ENCODE data around the gene LEMD2. TPM values are rescaled to one million over a fixed set of nuclear protein-coding genes. Genes with fewer than 3 reads are reported as not detected.

The LEMD2 gene
- total RNA-seq, 2 donors from 2014 or later = 62.0 to 75.8 TPM

- Histone ChIP-seq H3K36me3 (ENCODE audit: control insufficient read depth, insufficient read depth, low read length) (no peaks in the 10 kb centered on the region), H3K27me3 (ENCODE audit: control insufficient read depth, insufficient read depth, low read length, poor library complexity, severe bottlenecking) (no peaks in the 10 kb centered on the region), H3K9me3 (ENCODE audit: control insufficient read depth, low read length) (no peaks in the 10 kb centered on the region), H3K27ac (ENCODE audit: low read depth, low read length) (no peak overlapping the region), H3K4me3 (ENCODE audit: low read length) (no peak overlapping the region), H3K9ac (ENCODE audit: extremely low read depth, low read length, poor library complexity, severe bottlenecking) (no peak overlapping the region), H3K4me1 (ENCODE audit: control insufficient read depth, insufficient read depth, low read length) (peaks cover 12% of the 10 kb centered on the region)
- DNase-seq = peak; percentile 68
- WGBS, 2 experiments (ENCODE audit: insufficient coverage in 1 of 2, insufficient read length in 1 of 2) = 86 to 93% methylated on average over 15 of the region's 15 CpGs
- TF ChIP-seq CTCF (conservative IDR thresholded peaks at IDR 0.05) = no peak
- no peak overlapping the region for H3K27ac Mint-ChIP-seq
- H3K4me1 Mint-ChIP-seq = peaks cover 26% of the 10 kb centered on the region
- H3K27me3 Mint-ChIP-seq (ENCODE audit: insufficient read depth) = no peaks in the 10 kb centered on the region
- no peaks in the 10 kb centered on the region for H3K9me3 Mint-ChIP-seq
- no peak overlapping the region for H3K4me3 Mint-ChIP-seq
- no peaks in the 10 kb centered on the region for H3K36me3 Mint-ChIP-seq (ENCODE audit: low read depth)
Measured at GRCh38 chr6:33824461-33825154, 35.7 kb upstream of the LEMD2 start.

DNA sequence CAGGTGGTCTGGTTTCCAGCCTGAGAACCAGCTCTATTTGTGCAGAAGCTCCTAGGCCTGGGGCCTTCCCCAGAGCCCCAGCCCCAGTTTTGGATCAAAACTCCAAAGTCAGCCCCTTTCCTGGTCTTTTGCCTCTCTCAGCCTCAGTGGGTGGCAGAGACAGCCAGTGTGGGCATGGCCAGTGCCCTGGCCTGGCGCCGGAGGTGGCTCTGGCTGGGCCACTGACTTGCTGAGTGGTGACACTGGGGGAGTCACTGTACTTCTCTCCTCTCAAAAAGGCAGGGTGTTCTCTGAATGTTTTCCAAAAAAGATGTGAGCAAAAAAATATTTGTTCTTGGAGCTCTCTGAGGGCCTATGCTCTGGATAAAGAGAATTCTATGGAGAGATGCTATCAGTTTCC is 34.9 kb upstream of the LEMD2 start:
- H3K27me3 ChIP-seq (ENCODE audit: control insufficient read depth, insufficient read depth, low read length, poor library complexity, severe bottlenecking) = no peaks in the 10 kb centered on the region
- 90% methylated on average over 2 of the region's 2 CpGs; no CpG with 5 or more reads in 1 of the 2 experiments for WGBS, 2 experiments (ENCODE audit: insufficient coverage in 1 of 2, insufficient read length in 1 of 2)
- no peak for DNase-seq
- Mint-ChIP-seq H3K27ac (no peak overlapping the region), H3K4me3 (no peak overlapping the region), H3K36me3 (ENCODE audit: low read depth) (no peaks in the 10 kb centered on the region), H3K4me1 (peaks cover 22% of the 10 kb centered on the region), H3K27me3 (ENCODE audit: insufficient read depth) (no peaks in the 10 kb centered on the region), H3K9me3 (no peaks in the 10 kb centered on the region)
- H3K36me3 ChIP-seq (ENCODE audit: control insufficient read depth, insufficient read depth, low read length) = no peaks in the 10 kb centered on the region
- no peak overlapping the region for H3K4me3 ChIP-seq (ENCODE audit: low read length)
- peaks cover 8% of the 10 kb centered on the region for H3K4me1 ChIP-seq (ENCODE audit: control insufficient read depth, insufficient read depth, low read length)
- TF ChIP-seq CTCF (conservative IDR thresholded peaks at IDR 0.05) = no peak
- H3K9ac ChIP-seq (ENCODE audit: extremely low read depth, low read length, poor library complexity, severe bottlenecking) = no peak overlapping the region
- no peak overlapping the region for H3K27ac ChIP-seq (ENCODE audit: low read depth, low read length)
- H3K9me3 ChIP-seq (ENCODE audit: control insufficient read depth, low read length) = no peaks in the 10 kb centered on the region

DNA sequence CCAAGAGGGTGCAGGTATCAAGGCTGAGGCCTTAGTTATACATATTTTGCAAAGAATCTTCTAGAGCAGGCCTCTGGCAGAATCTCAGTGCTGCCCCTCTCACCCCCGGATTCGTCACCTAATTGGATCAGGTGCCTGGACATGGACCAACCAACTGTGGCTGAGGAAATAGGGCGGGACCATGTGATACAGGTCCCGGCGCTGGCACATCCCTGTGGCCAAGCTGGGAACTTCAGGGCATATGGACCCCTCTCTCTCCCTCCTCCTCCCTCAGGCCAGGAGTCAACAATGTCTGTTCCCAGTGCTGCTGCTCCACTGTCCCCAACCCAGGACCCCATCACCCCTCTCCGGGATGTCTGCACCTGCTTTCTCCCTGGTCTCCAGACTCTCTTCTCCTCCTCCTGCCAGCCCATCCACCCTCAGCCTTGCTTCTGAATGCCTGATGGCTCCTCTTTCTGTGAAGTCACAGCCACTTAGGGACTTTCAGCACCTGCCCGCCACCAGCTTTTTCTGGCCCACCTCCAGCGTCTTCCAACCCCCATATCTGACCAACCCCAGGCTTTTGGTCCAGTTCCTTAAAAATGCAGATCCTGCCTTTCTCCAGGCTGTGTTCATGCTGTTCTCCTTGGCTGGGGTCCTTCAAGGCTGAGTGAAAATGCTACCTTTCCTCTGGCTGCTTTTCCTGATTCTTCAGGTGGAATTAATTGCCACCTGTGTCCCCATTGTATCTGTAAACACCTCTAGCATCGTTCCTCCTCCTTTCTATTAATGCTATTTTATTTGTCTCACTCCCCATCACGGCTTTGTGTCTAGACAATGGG is 33.9 kb upstream of the LEMD2 start:
- H3K9me3 Mint-ChIP-seq = no peaks in the 10 kb centered on the region
- H3K27ac Mint-ChIP-seq = peak overlapping the region; percentile 76
- Histone ChIP-seq H3K9me3 (ENCODE audit: control insufficient read depth, low read length) (no peaks in the 10 kb centered on the region), H3K9ac (ENCODE audit: extremely low read depth, low read length, poor library complexity, severe bottlenecking) (no peak overlapping the region), H3K4me1 (ENCODE audit: control insufficient read depth, insufficient read depth, low read length) (no peaks in the 10 kb centered on the region), H3K36me3 (ENCODE audit: control insufficient read depth, insufficient read depth, low read length) (no peaks in the 10 kb centered on the region), H3K27ac (ENCODE audit: low read depth, low read length) (no peak overlapping the region), H3K4me3 (ENCODE audit: low read length) (no peak overlapping the region), H3K27me3 (ENCODE audit: control insufficient read depth, insufficient read depth, low read length, poor library complexity, severe bottlenecking) (no peaks in the 10 kb centered on the region)
- WGBS, 2 experiments (ENCODE audit: insufficient coverage in 1 of 2, insufficient read length in 1 of 2) = 67 to 72% methylated on average over 9 to 10 of the region's 10 CpGs
- no peak overlapping the region for H3K4me3 Mint-ChIP-seq
- peaks cover 11% of the 10 kb centered on the region for H3K4me1 Mint-ChIP-seq
- H3K27me3 Mint-ChIP-seq (ENCODE audit: insufficient read depth) = no peaks in the 10 kb centered on the region
- peak; percentile 93 for DNase-seq
- no peaks in the 10 kb centered on the region for H3K36me3 Mint-ChIP-seq (ENCODE audit: low read depth)
- peak; percentile 72 for TF ChIP-seq CTCF (conservative IDR thresholded peaks at IDR 0.05)
